ENCODE measurements around the gene MAPK9.

MAPK9 gene

GRCh38 chr5:180208038-180208434 lies 83.8 kb downstream of the MAPK9 start:
- no peak for DNase-seq (ENCODE audit: low read depth in 1 of 2, low spot score in 1 of 2)

- DNase-seq (ENCODE audit: low read depth in 1 of 2, low spot score in 1 of 2), result no peak
These were observed 84.3 kb downstream of the MAPK9 start for GRCh38 chr5:180207593-180207992.

- DNase-seq (ENCODE audit: low read depth in 1 of 2, low spot score in 1 of 2), result no peak
These were observed 84.9 kb downstream of the MAPK9 start for GRCh38 chr5:180206993-180207392.

- no peak for DNase-seq (ENCODE audit: low read depth in 1 of 2, low spot score in 1 of 2)
These were observed 86.0 kb downstream of the MAPK9 start for GRCh38 chr5:180205916-180206315.

- no peak for DNase-seq (ENCODE audit: low read depth in 1 of 2, low spot score in 1 of 2)
These were observed 87.5 kb downstream of the MAPK9 start for GRCh38 chr5:180204276-180204819.

GRCh38 chr5:180202939-180203573 lies 88.8 kb downstream of the MAPK9 start:
- no peak for DNase-seq (ENCODE audit: low read depth in 1 of 2, low spot score in 1 of 2)

- DNase-seq (ENCODE audit: low read depth in 1 of 2, low spot score in 1 of 2), result no peak
These were observed 90.6 kb downstream of the MAPK9 start for GRCh38 chr5:180201051-180201987.

- no peak for DNase-seq (ENCODE audit: low read depth in 1 of 2, low spot score in 1 of 2)
These were observed 92.5 kb downstream of the MAPK9 start for GRCh38 chr5:180199390-180199789.

- DNase-seq (ENCODE audit: low read depth in 1 of 2, low spot score in 1 of 2), result no peak
These were observed 93.7 kb downstream of the MAPK9 start for GRCh38 chr5:180198208-180198607.

GRCh38 chr5:180197016-180197702 lies 94.7 kb downstream of the MAPK9 start:
- DNase-seq (ENCODE audit: low read depth in 1 of 2, low spot score in 1 of 2), result no peak

GRCh38 chr5:180194410-180195345 lies 97.2 kb downstream of the MAPK9 start:
- no peak for DNase-seq (ENCODE audit: low read depth in 1 of 2, low spot score in 1 of 2)

- no peak for DNase-seq (ENCODE audit: low read depth in 1 of 2, low spot score in 1 of 2)
These were observed 98.0 kb downstream of the MAPK9 start for GRCh38 chr5:180193749-180194375.

GRCh38 chr5:180191716-180192115 lies 100.2 kb downstream of the MAPK9 start:
- DNase-seq (ENCODE audit: low read depth in 1 of 2, low spot score in 1 of 2), result no peak

GRCh38 chr5:180187767-180188166 lies 104.1 kb downstream of the MAPK9 start:
- no peak for DNase-seq (ENCODE audit: low read depth in 1 of 2, low spot score in 1 of 2)

Data from activated CD4-positive, alpha-beta T cell treated with anti-CD3 and anti-CD28 coated beads, Interleukin-2, amount 50 U/mL, for 24 hours (primary cell).